ENCODE results near the gene PRAMEF6. TPM values are rescaled to one million over a fixed set of nuclear protein-coding genes. Genes with fewer than 3 reads are reported as not detected.
"Not testable (repeated sequence)": the region's sequence is repeated elsewhere in the genome, so short reads cannot be mapped to it uniquely, and the experiment has no call there.

Gene PRAMEF6
- total RNA-seq, 2 experiments from 2014 or later = not detected

- H3K36me3 ChIP-seq (ENCODE audit: insufficient read depth, low read length); H4K20me1 ChIP-seq (ENCODE audit: insufficient read depth, low read length); CTCF ChIA-PET (ENCODE audit: unreplicated experiment); BruUV-seq (replicated peaks); H2AFZ ChIP-seq (ENCODE audit: low read length); DNase-seq (ENCODE audit: low spot score); H3K4me2 ChIP-seq (ENCODE audit: low read length); H3K79me2 ChIP-seq (ENCODE audit: insufficient read depth, low read depth, low read length); H3K27ac ChIP-seq (ENCODE audit: low read depth, low read length, poor library complexity, severe bottlenecking); H3K4me1 ChIP-seq (ENCODE audit: insufficient read depth, low read length, poor library complexity, severe bottlenecking); H3K9me3 ChIP-seq (ENCODE audit: low read length); intact Hi-C loops (cut with micrococcal nuclease; ENCODE audit: unreplicated experiment); H3K9me2 ChIP-seq (ENCODE audit: insufficient read depth, low read length); POLR2A ChIA-PET; H3K4me3 ChIP-seq (ENCODE audit: low read depth, low read length, poor library complexity, severe bottlenecking): not testable (repeated sequence)
These were observed 49.2 kb downstream of the PRAMEF6 start, which contains the start of gene PRAMEF10 for GRCh38 chr1:12898170-12898569. TSS of gene PRAMEF10 (minus strand) at chr1:12898270. CDS start at chr1:12895847, 2,423 bp downstream.

Small RNA genes within 50 kb of the gene (small RNA-seq; reads per million reads assigned to genes)
- not detected for gene RNU6-1072P

Other genes with a start within 250 kb of the PRAMEF6 start
- gene AADACL3, start 231.5 kb downstream of the PRAMEF6 start, total RNA-seq (2014; rRNA removed; shearing (Covaris generic)) = not detected in 2 replicates
- not detected in 2 replicates for gene AADACL3, start 231.5 kb downstream of the PRAMEF6 start, total RNA-seq (2022)
- gene CFAP107, start 201.4 kb downstream of the PRAMEF6 start, total RNA-seq (2014; rRNA removed; shearing (Covaris generic)) = not detected in 2 replicates
- gene CFAP107, start 201.4 kb downstream of the PRAMEF6 start, total RNA-seq (2022) = not detected in 2 replicates
- not detected in 2 replicates for gene PRAMEF12, start 173.8 kb downstream of the PRAMEF6 start, total RNA-seq (2014; rRNA removed; shearing (Covaris generic))
- not detected in 2 replicates for gene PRAMEF12, start 173.8 kb downstream of the PRAMEF6 start, total RNA-seq (2022)
- not detected in 2 replicates for gene PRAMEF1, start 156.2 kb downstream of the PRAMEF6 start, total RNA-seq (2014; rRNA removed; shearing (Covaris generic))
- not detected in 2 replicates for gene PRAMEF1, start 156.2 kb downstream of the PRAMEF6 start, total RNA-seq (2022)
- not detected in 2 replicates for gene PRAMEF11, start 116.2 kb downstream of the PRAMEF6 start, total RNA-seq (2014; rRNA removed; shearing (Covaris generic))
- gene PRAMEF11, start 116.2 kb downstream of the PRAMEF6 start, total RNA-seq (2022) = not detected in 2 replicates
- gene HNRNPCL1, start 98.9 kb downstream of the PRAMEF6 start, total RNA-seq (2014; rRNA removed; shearing (Covaris generic)) = not detected in 2 replicates
- gene HNRNPCL1, start 98.9 kb downstream of the PRAMEF6 start, total RNA-seq (2022) = not detected in 2 replicates
- gene PRAMEF2, start 90.5 kb downstream of the PRAMEF6 start, total RNA-seq (2014; rRNA removed; shearing (Covaris generic)) = not detected in 2 replicates
- not detected in 2 replicates for gene PRAMEF2, start 90.5 kb downstream of the PRAMEF6 start, total RNA-seq (2022)
- gene PRAMEF4, start 61.4 kb downstream of the PRAMEF6 start, total RNA-seq (2014; rRNA removed; shearing (Covaris generic)) = not detected in 2 replicates
- not detected in 2 replicates for gene PRAMEF4, start 61.4 kb downstream of the PRAMEF6 start, total RNA-seq (2022)
- gene PRAMEF10, start 49.3 kb downstream of the PRAMEF6 start, total RNA-seq (2014; rRNA removed; shearing (Covaris generic)) = not detected in 2 replicates
- not detected in 2 replicates for gene PRAMEF10, start 49.3 kb downstream of the PRAMEF6 start, total RNA-seq (2022)
- not detected in 2 replicates for gene PRAMEF7, start 31.0 kb downstream of the PRAMEF6 start, total RNA-seq (2014; rRNA removed; shearing (Covaris generic))
- not detected in 2 replicates for gene PRAMEF7, start 31.0 kb downstream of the PRAMEF6 start, total RNA-seq (2022)
- not detected in 2 replicates for gene PRAMEF27, start 109.0 kb upstream of the PRAMEF6 start, total RNA-seq (2014; rRNA removed; shearing (Covaris generic))
- gene PRAMEF27, start 109.0 kb upstream of the PRAMEF6 start, total RNA-seq (2022) = not detected in 2 replicates
- not detected in 2 replicates for gene HNRNPCL3, start 113.2 kb upstream of the PRAMEF6 start, total RNA-seq (2014; rRNA removed; shearing (Covaris generic))
- gene HNRNPCL3, start 113.2 kb upstream of the PRAMEF6 start, total RNA-seq (2022) = not detected in 2 replicates
- gene PRAMEF25, start 123.2 kb upstream of the PRAMEF6 start, total RNA-seq (2014; rRNA removed; shearing (Covaris generic)) = not detected in 2 replicates
- not detected in 2 replicates for gene PRAMEF25, start 123.2 kb upstream of the PRAMEF6 start, total RNA-seq (2022)
- not detected in 2 replicates for gene HNRNPCL2, start 169.3 kb upstream of the PRAMEF6 start, total RNA-seq (2014; rRNA removed; shearing (Covaris generic))
- gene HNRNPCL2, start 169.3 kb upstream of the PRAMEF6 start, total RNA-seq (2022) = not detected in 2 replicates
- gene PRAMEF26, start 208.4 kb upstream of the PRAMEF6 start, total RNA-seq (2014; rRNA removed; shearing (Covaris generic)) = not detected in 2 replicates
- not detected in 2 replicates for gene PRAMEF26, start 208.4 kb upstream of the PRAMEF6 start, total RNA-seq (2022)
- not detected in 2 replicates for gene HNRNPCL4, start 218.1 kb upstream of the PRAMEF6 start, total RNA-seq (2014; rRNA removed; shearing (Covaris generic))
- not detected in 2 replicates for gene HNRNPCL4, start 218.1 kb upstream of the PRAMEF6 start, total RNA-seq (2022)
- not detected in 2 replicates for gene PRAMEF9, start 224.3 kb upstream of the PRAMEF6 start, total RNA-seq (2014; rRNA removed; shearing (Covaris generic))
- not detected in 2 replicates for gene PRAMEF9, start 224.3 kb upstream of the PRAMEF6 start, total RNA-seq (2022)